ENCODE data around the gene SLC2A2.

The SLC2A2 gene

DNA sequence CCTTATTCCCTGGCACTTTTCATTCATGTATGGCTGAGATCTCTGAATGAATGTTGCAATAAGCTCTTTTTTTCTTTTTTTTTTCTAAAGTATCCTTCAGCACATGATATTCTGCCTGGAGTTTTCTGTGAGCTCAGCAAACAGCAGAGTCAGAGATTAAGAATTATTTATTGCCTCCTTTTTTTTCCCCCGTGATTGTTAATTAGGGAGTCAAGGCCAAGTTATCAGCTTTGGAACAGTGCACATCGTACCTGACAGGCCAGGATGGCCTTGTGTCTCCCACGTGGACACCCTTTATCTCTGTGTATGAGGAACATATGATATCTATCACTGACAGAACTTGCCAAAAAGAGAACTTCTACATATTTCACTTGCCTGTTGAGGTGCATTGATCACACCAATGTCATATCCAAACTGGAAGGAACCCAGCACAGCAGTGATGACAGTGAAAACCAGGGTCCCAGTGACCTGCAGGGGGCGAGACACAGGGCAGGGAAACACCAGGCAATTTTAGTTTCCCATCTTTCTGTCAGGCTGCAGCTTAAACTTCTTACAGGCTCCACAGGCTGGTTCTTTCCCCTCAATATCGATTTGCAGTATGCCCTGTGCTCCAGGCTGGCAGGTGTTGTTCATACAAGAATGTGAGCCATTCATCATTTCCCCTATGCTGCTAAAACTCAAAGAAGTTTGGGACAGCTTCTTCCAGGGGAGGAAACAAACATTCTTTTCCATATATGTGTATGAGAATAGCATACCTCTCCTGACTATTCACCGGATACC, 8.2 kb downstream of the SLC2A2 start:
- DNase-seq (ENCODE audit: extremely low read depth, low read depth) = no peak
- H3K4me3 ChIP-seq (replicated peaks; ENCODE audit: low read depth, low read length) = no peak overlapping the region
- TF ChIP-seq, protein P1, sequence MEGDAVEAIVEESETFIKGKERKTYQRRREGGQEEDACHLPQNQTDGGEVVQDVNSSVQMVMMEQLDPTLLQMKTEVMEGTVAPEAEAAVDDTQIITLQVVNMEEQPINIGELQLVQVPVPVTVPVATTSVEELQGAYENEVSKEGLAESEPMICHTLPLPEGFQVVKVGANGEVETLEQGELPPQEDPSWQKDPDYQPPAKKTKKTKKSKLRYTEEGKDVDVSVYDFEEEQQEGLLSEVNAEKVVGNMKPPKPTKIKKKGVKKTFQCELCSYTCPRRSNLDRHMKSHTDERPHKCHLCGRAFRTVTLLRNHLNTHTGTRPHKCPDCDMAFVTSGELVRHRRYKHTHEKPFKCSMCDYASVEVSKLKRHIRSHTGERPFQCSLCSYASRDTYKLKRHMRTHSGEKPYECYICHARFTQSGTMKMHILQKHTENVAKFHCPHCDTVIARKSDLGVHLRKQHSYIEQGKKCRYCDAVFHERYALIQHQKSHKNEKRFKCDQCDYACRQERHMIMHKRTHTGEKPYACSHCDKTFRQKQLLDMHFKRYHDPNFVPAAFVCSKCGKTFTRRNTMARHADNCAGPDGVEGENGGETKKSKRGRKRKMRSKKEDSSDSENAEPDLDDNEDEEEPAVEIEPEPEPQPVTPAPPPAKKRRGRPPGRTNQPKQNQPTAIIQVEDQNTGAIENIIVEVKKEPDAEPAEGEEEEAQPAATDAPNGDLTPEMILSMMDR (IDR thresholded peaks at IDR 0.05; ENCODE audit: low read depth, low read length, missing control alignments) = peak; percentile 39

DNA sequence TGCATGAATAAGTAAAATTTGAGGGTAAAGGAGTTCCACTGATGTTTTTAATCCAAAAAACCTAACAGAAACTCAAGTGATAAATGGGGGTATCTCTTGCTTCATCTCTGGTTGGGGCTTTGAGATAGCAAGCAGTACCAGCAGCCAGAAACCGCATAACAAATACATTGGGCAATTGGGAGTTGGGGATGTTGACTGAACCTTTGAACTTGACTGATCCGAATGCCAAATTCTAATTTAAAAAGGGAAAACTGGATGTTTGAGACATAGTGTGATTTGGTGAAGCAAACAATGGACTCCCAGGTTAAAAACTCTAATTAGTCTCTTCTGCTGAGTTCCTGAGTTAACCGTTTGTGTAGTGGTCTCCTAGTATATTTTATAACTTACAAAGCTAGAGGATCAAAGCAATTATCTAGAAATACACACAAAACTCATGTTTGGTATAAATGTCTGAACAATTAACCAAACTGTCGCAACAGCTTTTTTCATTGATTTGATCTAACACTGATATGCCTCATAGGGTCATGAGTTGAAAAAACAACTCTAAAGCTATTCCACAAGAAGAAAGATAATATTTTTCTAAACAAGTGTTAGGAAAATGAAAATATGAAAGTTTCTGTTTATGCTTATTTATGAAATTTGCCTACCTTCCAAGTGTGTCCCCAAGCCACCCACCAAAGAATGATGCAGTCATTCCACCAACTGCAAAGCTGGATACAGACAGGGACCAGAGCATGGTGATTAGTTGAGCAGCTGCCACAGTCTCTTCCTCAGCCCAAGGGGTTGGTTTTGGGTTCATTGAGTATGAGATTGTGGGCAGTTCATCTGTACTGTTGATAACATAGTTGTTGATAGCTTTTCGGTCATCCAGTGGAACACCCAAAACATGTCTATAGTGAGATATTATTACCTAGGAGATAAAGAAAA, 12.4 kb downstream of the SLC2A2 start:
- no peak overlapping the region for H3K4me3 ChIP-seq (replicated peaks; ENCODE audit: low read depth, low read length)
- no peak for DNase-seq (ENCODE audit: extremely low read depth, low read depth)
- TF ChIP-seq, protein P1 (IDR thresholded peaks at IDR 0.05; ENCODE audit: low read depth, low read length, missing control alignments) = no peak

DNA sequence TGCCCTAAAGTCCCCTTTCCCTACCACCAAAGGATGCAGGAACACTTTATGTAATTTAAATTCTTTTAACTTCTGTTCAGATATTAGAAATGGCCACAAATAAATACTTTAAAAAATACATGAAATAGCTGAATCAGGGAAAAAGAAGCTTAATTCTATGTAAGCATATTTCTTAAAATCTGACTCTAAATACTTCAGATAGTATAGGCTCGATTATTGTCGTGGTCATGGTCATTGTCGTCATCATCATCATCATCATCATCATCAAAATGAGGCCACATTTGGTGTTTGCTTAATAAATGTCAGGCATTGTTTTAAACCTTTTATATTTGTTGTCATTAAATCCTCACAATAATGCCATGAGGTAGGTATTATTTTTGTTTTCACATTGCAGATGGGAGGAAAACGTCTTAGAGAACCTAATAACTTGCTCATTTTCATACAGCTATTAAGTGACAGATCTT, 14.6 kb downstream of the SLC2A2 start:
- DNase-seq (ENCODE audit: extremely low read depth, low read depth) = no peak
- TF ChIP-seq, protein P1 (IDR thresholded peaks at IDR 0.05; ENCODE audit: low read depth, low read length, missing control alignments) = no peak
- no peak overlapping the region for H3K4me3 ChIP-seq (replicated peaks; ENCODE audit: low read depth, low read length)

DNA sequence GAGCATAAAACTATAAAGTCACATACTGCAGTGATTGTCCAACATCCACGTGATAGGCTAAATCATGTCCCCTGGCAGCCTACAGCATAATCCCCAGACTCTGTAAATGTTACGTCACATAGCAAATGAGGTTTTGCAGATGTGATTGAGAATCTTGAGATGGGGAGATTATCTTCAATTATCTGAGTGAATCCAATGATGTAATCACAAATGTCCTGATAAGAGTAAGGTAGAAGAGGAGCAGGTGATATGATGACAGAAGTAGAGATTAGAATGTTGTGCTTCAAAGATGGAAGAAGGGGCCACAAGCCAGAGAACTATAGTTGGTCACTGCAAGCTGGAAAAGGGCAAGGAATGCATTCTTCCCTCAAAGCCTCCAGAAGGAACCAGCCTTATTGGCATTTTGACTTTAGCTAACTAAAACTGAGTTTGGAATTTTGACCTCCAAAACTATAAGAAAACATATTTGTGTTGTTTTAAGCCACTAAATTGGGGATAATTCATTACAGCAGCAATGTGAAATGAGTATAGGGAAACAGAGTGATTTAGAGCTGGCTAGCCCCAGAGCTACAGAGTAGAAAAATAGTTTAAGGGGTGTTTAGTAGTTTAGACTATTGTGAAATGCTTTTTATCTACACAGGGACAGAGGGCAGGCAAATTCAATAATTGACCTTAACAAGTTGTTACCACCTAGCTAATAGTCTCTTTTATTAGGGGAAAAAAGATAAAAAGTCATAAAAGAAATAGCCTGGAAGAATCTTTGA, 15.2 kb downstream of the SLC2A2 start:
- H3K4me3 ChIP-seq (replicated peaks; ENCODE audit: low read depth, low read length) = no peak overlapping the region
- TF ChIP-seq, protein P1 (IDR thresholded peaks at IDR 0.05; ENCODE audit: low read depth, low read length, missing control alignments) = no peak
- DNase-seq (ENCODE audit: extremely low read depth, low read depth) = no peak

DNA sequence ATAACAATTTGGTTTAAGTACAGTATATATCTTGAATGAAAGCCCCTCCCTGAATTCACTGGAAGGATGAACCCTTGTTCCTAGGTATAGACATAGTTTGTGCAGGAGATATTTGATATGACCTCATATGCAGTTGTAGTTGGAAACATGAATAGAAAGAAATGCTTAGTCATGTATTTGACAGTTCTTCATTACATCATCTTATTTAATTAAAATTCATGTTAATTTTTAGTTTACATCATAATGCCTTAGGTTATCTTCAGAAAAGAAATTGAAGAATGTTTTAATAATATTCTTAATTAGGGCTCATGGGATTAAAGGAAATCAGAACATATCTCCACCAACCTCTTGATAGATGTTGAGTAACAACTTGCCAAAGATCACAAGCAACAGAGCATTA, 19.2 kb downstream of the SLC2A2 start:
- no peak overlapping the region for H3K4me3 ChIP-seq (replicated peaks; ENCODE audit: low read depth, low read length)
- no peak for DNase-seq (ENCODE audit: extremely low read depth, low read depth)
- TF ChIP-seq, protein P1 (IDR thresholded peaks at IDR 0.05; ENCODE audit: low read depth, low read length, missing control alignments) = no peak

DNA sequence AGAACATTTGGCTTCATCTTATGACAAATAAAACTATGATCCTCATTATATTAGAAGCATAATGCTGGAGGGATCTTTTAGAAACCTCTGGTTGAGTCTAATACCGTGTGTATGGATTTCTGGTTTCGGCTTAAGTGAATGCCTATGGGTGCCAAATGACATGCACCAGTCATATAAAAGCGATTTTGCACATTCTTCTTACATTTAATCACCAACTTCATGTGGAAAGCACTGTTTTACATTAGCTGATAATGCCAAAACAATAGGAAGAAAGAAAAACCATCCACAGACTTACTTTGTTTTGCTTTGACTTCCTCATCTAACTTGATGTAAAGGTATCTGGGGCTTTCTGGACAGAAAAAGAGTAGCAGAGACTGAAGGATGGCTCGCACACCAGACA, 20.9 kb downstream of the SLC2A2 start:
- H3K4me3 ChIP-seq (replicated peaks; ENCODE audit: low read depth, low read length) = no peak overlapping the region
- no peak for DNase-seq (ENCODE audit: extremely low read depth, low read depth)
- TF ChIP-seq, protein P1 (IDR thresholded peaks at IDR 0.05; ENCODE audit: low read depth, low read length, missing control alignments) = no peak

All from HFF-Myc (cell line).